ENCODE data around the gene ADGRG7.

DNA sequence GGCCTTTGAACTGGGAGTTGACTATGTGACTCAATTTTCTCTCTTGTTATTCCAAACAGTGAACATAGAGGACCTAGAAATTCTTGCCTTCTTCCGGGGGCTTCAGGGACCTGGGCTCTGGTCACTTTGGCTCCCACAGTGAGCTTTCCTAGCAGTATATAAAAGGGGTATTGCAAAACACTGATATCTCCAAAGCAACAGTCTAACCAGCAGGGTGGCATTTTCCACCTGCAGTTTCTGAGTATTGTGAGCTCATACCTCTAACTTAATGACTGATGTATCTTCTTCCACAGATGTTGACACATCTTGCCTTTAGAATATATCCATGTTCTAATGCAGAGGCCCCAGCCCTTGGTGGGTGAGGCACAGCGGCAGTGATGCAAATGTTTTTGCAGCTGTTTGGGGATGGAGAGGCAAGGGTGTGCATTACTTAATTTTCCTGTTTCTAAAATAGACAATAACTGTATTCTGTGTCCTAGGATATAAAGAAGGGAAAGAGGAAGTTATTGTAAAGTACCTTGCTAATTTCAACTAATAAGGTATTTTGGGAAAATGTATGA is 45.7 kb upstream of the ADGRG7 start:
- TF ChIP-seq, protein P1, sequence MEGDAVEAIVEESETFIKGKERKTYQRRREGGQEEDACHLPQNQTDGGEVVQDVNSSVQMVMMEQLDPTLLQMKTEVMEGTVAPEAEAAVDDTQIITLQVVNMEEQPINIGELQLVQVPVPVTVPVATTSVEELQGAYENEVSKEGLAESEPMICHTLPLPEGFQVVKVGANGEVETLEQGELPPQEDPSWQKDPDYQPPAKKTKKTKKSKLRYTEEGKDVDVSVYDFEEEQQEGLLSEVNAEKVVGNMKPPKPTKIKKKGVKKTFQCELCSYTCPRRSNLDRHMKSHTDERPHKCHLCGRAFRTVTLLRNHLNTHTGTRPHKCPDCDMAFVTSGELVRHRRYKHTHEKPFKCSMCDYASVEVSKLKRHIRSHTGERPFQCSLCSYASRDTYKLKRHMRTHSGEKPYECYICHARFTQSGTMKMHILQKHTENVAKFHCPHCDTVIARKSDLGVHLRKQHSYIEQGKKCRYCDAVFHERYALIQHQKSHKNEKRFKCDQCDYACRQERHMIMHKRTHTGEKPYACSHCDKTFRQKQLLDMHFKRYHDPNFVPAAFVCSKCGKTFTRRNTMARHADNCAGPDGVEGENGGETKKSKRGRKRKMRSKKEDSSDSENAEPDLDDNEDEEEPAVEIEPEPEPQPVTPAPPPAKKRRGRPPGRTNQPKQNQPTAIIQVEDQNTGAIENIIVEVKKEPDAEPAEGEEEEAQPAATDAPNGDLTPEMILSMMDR (optimal IDR thresholded peaks at IDR 0.05 in 1 of 3, IDR thresholded peaks at IDR 0.05 in 1 of 3, conservative IDR thresholded peaks at IDR 0.05 in 1 of 3; ENCODE audit: extremely low read depth in 1 of 3, insufficient read depth in 2 of 3, low read length in 3 of 3): no peak
- TF ChIP-seq EZH2 (IDR thresholded peaks at IDR 0.05; ENCODE audit: low read length): no peak

Data from keratinocyte (primary cell).